PC-3 (cell line): ENCODE data around the gene ZNF668. TPM values are rescaled to one million over a fixed set of nuclear protein-coding genes. Genes with fewer than 3 reads are reported as not detected.

Experiments
- ATAC-seq: fragments of 200-7000 bp; cut with Tn5 transposase; 2 replicates; pipeline ENCODE4 v1.9.1; 2020; ENCODE audit warnings: mild to moderate bottlenecking, moderate library complexity
- BruUV-seq: library from RNA; stranded (reverse); fragments of 400-500 nt; replicated peaks from 2 replicates; lab custom pipeline; 2021; lab: Mats Ljungman, UMichigan
- CTCF ChIA-PET: fragments of 300-600 bp; sonication (Branson Sonifier 250); formaldehyde crosslinking; loops from one replicate; lab custom pipeline; 2022; ENCODE audit warnings: antibody characterized with exemption; lab: Charles Lee
- POLR2A ChIA-PET: fragments of 300-600 bp; sonication (Branson Sonifier 250); formaldehyde crosslinking; loops from one replicate; lab custom pipeline; 2022; ENCODE audit warnings: antibody characterized with exemption; ENCODE audit not compliant: unreplicated experiment; lab: Charles Lee
- DNase-seq: peaks from one replicate; pipeline ENCODE4 v3.0.0-alpha.2; 2015
- H2AFZ ChIP-seq: fragments of 300-600 bp; sonication (generic); 2 replicates; pipeline ENCODE4 v1.6.0; 2016; ENCODE audit warnings: antibody characterized with exemption, low read length
- H3F3A ChIP-seq: fragments of 300-600 bp; sonication (generic); one replicate; pipeline ENCODE4 v1.6.0; 2017; ENCODE audit warnings: antibody characterized with exemption, low read length, control low read depth, mild to moderate bottlenecking; ENCODE audit not compliant: unreplicated experiment
- H3K27ac ChIP-seq: fragments of 300-600 bp; sonication (generic); 2 replicates; pipeline ENCODE4 v1.5.1; 2016; ENCODE audit warnings: mild to moderate bottlenecking, low read length
- H3K27me3 ChIP-seq: fragments of 300-600 bp; sonication (generic); 2 replicates; pipeline ENCODE4 v1.6.1; 2016; ENCODE audit warnings: low read length, mixed read lengths
- H3K36me3 ChIP-seq: fragments of 300-600 bp; sonication (generic); 2 replicates; pipeline ENCODE4 v1.6.1; 2016; ENCODE audit warnings: low read depth, mixed run types, low read length, mixed read lengths
- H3K4me1 ChIP-seq: fragments of 300-600 bp; sonication (generic); 2 replicates; pipeline ENCODE4 v1.5.1; 2016; ENCODE audit warnings: low read length; ENCODE audit not compliant: insufficient read depth
- H3K4me2 ChIP-seq: fragments of 300-600 bp; sonication (generic); 2 replicates; pipeline ENCODE4 v1.6.0; 2016; ENCODE audit warnings: low read length
- H3K4me3 ChIP-seq: fragments of 300-600 bp; sonication (generic); 2 replicates; pipeline ENCODE4 v1.5.1; 2016; ENCODE audit warnings: mild to moderate bottlenecking, low read length, mixed read lengths
- H3K79me2 ChIP-seq: fragments of 300-600 bp; sonication (generic); 2 replicates; pipeline ENCODE4 v1.6.1; 2017; ENCODE audit warnings: low read length, mixed read lengths
- H3K9ac ChIP-seq: fragments of 300-600 bp; sonication (generic); 2 replicates; pipeline ENCODE4 v1.6.0; 2016; ENCODE audit warnings: mild to moderate bottlenecking, low read length
- H3K9me2 ChIP-seq: fragments of 300-600 bp; sonication (generic); replicated peaks from 2 replicates; pipeline ENCODE4 v1.6.1; 2016; ENCODE audit warnings: mixed run types, low read length, mixed read lengths
- H3K9me3 ChIP-seq: fragments of 300-600 bp; sonication (generic); 2 replicates; pipeline ENCODE4 v1.6.1; 2016; ENCODE audit warnings: low read length, mixed read lengths
- H4K20me1 ChIP-seq: fragments of 300-600 bp; sonication (generic); 2 replicates; pipeline ENCODE4 v1.6.1; 2016; ENCODE audit warnings: low read length, mixed read lengths
- CTCF ChIP-seq: fragments of 300-600 bp; sonication (generic); conservative IDR thresholded peaks from 2 replicates; pipeline ENCODE4 v1.5.1; 2017; ENCODE audit warnings: antibody characterized with exemption, low read depth, mild to moderate bottlenecking, low read length
- EZH2 ChIP-seq: fragments of 300-600 bp; sonication (generic); IDR thresholded peaks from one replicate; pipeline ENCODE4 v1.6.1; 2017; ENCODE audit warnings: antibody characterized with exemption, mild to moderate bottlenecking, low read length; ENCODE audit not compliant: unreplicated experiment
- EZH2phosphoT487 ChIP-seq: fragments of 300-600 bp; sonication (generic); IDR thresholded peaks from 2 replicates; pipeline ENCODE4 v1.6.1; 2018; ENCODE audit warnings: mild to moderate bottlenecking, antibody characterized with exemption, low read length, borderline replicate concordance
- intact Hi-C: fragments of 100-400 bp; cut with micrococcal nuclease; formaldehyde crosslinking; loops from 2 replicates; pipeline ENCODE4 v1.9.0; 2023
- total RNA-seq: library from RNA; depleted of rRNA; stranded (reverse); fragments of >200 nt; gene quantifications from 2 replicates; pipeline ENCODE4 v1.2.3, GENCODE V29; 2014

Gene ZNF668
- total RNA-seq, 1 experiment from 2014 or later, result 15.6 TPM

GRCh38 chr16:31078597-31079341 lies 4.7 kb upstream of the ZNF668 start:
- Histone ChIP-seq H2AFZ (no peak overlapping the region), H3K27ac (no peak overlapping the region), H3K9ac (no peak overlapping the region), H4K20me1 (no peaks in the 10 kb centered on the region), H3K9me2 (no peaks in the 10 kb centered on the region), H3K4me3 (no peak overlapping the region), H3K27me3 (no peaks in the 10 kb centered on the region), H3K4me1 (0 out of 2 replicates have a peak, but pooled peaks cover 6% of the 10 kb centered on the region), H3F3A (no peaks in the 10 kb centered on the region), H3K79me2 (peaks cover 29% of the 10 kb centered on the region), H3K9me3 (no peaks in the 10 kb centered on the region), H3K4me2 (no peak overlapping the region), H3K36me3 (peaks cover 10% of the 10 kb centered on the region)
- DNase-seq (no peak), ATAC-seq (no peak)
- ChIA-PET POLR2A (no interaction called here), CTCF (no interaction called here)
- BruUV-seq, result no TSS peak
- no peak for TF ChIP-seq CTCF
- TF ChIP-seq EZH2phosphoT487, result no peak
- no peak for TF ChIP-seq EZH2
- intact Hi-C loops, result no loop called here

- Histone ChIP-seq H3K4me3 (no peak overlapping the region), H3K4me1 (0 out of 2 replicates have a peak, but pooled peaks cover 6% of the 10 kb centered on the region), H3K9ac (no peak overlapping the region), H3K27ac (no peak overlapping the region), H3K4me2 (no peak overlapping the region), H4K20me1 (no peaks in the 10 kb centered on the region), H3K9me2 (no peaks in the 10 kb centered on the region), H3K36me3 (peaks cover 10% of the 10 kb centered on the region), H3F3A (no peaks in the 10 kb centered on the region), H3K79me2 (peaks cover 38% of the 10 kb centered on the region), H3K27me3 (no peaks in the 10 kb centered on the region), H2AFZ (no peak overlapping the region), H3K9me3 (no peaks in the 10 kb centered on the region)
- intact Hi-C loops, result no loop called here
- no TSS peak for BruUV-seq
- TF ChIP-seq CTCF, result no peak
- ChIA-PET POLR2A (no interaction called here), CTCF (no interaction called here)
- DNase-seq, result no peak
- no peak for ATAC-seq
These were observed 3.8 kb upstream of the ZNF668 start for GRCh38 chr16:31077592-31078396.

GRCh38 chr16:31077024-31077423 lies 3.0 kb upstream of the ZNF668 start:
- H3K79me2 ChIP-seq, result peaks cover 46% of the 10 kb centered on the region
- CTCF ChIA-PET, result no interaction called here
- no peak overlapping the region for H3K4me3 ChIP-seq
- H3K4me1 ChIP-seq, result 0 out of 2 replicates have a peak, but pooled peaks cover 8% of the 10 kb centered on the region
- POLR2A ChIA-PET, result no interaction called here
- H4K20me1 ChIP-seq, result no peaks in the 10 kb centered on the region
- peaks cover 10% of the 10 kb centered on the region for H3K36me3 ChIP-seq
- H3K27ac ChIP-seq, result no peak overlapping the region
- intact Hi-C loops, result no loop called here
- no peaks in the 10 kb centered on the region for H3F3A ChIP-seq
- H3K4me2 ChIP-seq, result no peak overlapping the region
- ATAC-seq (no peak), DNase-seq (no peak)
- no peaks in the 10 kb centered on the region for H3K27me3 ChIP-seq
- H3K9ac ChIP-seq, result no peak overlapping the region
- TF ChIP-seq EZH2phosphoT487 (no peak), EZH2 (no peak), CTCF (no peak)
- no peak overlapping the region for H2AFZ ChIP-seq
- H3K9me3 ChIP-seq, result no peaks in the 10 kb centered on the region
- no TSS peak for BruUV-seq
- H3K9me2 ChIP-seq, result no peaks in the 10 kb centered on the region
